Activated CD4-positive, alpha-beta T cell treated with anti-CD3 and anti-CD28 coated beads, Interleukin-2, amount 10 ng/mL, durations not matched to agents 7 days and 5 days (primary cell): ENCODE results near the gene TMPRSS9. TPM values are rescaled to one million over a fixed set of nuclear protein-coding genes. Genes with fewer than 3 reads are reported as not detected.
A peak's percentile ranks its signal among the peaks of the same experiment; 100 is the strongest.
"Not testable (repeated sequence)": the region's sequence is repeated elsewhere in the genome, so short reads cannot be mapped to it uniquely, and the experiment has no call there.

ENCODE experiments used
- CTCF ChIA-PET: fragments of 350-600 bp; sonication (Branson Sonifier 250); formaldehyde crosslinking; loops from one replicate; lab custom pipeline; 2021; ENCODE audit warnings: antibody characterized with exemption; lab: Charles Lee
- POLR2A ChIA-PET: fragments of 350-600 bp; sonication (Branson Sonifier 250); formaldehyde crosslinking; loops from one replicate; lab custom pipeline; 2021; ENCODE audit warnings: antibody characterized with exemption; lab: Charles Lee
- DNase-seq: peaks from one replicate; pipeline ENCODE4 v3.0.0-alpha.2; 2020
- H3K27ac Mint-ChIP-seq: one replicate; pipeline ENCODE4 v1.8.0; 2021; ENCODE audit warnings: mild to moderate bottlenecking, moderate library complexity, mixed read lengths
- H3K27me3 Mint-ChIP-seq: one replicate; pipeline ENCODE4 v1.8.0; 2021; ENCODE audit warnings: mixed read lengths
- H3K36me3 Mint-ChIP-seq: one replicate; pipeline ENCODE4 v1.8.0; 2021; ENCODE audit warnings: low read depth, mixed read lengths
- H3K4me1 Mint-ChIP-seq: one replicate; pipeline ENCODE4 v1.8.0; 2021; ENCODE audit warnings: mixed read lengths
- H3K4me3 Mint-ChIP-seq: one replicate; pipeline ENCODE4 v1.8.0; 2021; ENCODE audit warnings: mild to moderate bottlenecking, moderate library complexity, mixed read lengths
- H3K9me3 Mint-ChIP-seq: one replicate; pipeline ENCODE4 v1.8.0; 2021; ENCODE audit warnings: mixed read lengths
- total RNA-seq, 2 experiments: library from RNA; stranded (reverse); gene quantifications; one replicate each; pipeline ENCODE4 v1.2.3, GENCODE V29; 2021

The TMPRSS9 gene
- total RNA-seq, 2 experiments from 2014 or later = not detected

GRCh38 chr19:2416321-2417097 lies 56.4 kb downstream of the TMPRSS9 start:
- no peak for DNase-seq
- H3K27me3 Mint-ChIP-seq = no peaks in the 10 kb centered on the region
- peaks cover 1% of the 10 kb centered on the region for H3K36me3 Mint-ChIP-seq
- ChIA-PET POLR2A (no interaction called here), CTCF (no interaction called here)
- no peaks in the 10 kb centered on the region for H3K9me3 Mint-ChIP-seq
- H3K27ac Mint-ChIP-seq = no peak overlapping the region
- no peak overlapping the region for H3K4me3 Mint-ChIP-seq
- H3K4me1 Mint-ChIP-seq = peaks cover 2% of the 10 kb centered on the region

GRCh38 chr19:2417436-2417835 lies 57.4 kb downstream of the TMPRSS9 start:
- H3K9me3 Mint-ChIP-seq, H3K4me1 Mint-ChIP-seq, H3K36me3 Mint-ChIP-seq, CTCF ChIA-PET, POLR2A ChIA-PET, H3K27ac Mint-ChIP-seq, H3K4me3 Mint-ChIP-seq, DNase-seq, H3K27me3 Mint-ChIP-seq: not testable (repeated sequence)

DNA sequence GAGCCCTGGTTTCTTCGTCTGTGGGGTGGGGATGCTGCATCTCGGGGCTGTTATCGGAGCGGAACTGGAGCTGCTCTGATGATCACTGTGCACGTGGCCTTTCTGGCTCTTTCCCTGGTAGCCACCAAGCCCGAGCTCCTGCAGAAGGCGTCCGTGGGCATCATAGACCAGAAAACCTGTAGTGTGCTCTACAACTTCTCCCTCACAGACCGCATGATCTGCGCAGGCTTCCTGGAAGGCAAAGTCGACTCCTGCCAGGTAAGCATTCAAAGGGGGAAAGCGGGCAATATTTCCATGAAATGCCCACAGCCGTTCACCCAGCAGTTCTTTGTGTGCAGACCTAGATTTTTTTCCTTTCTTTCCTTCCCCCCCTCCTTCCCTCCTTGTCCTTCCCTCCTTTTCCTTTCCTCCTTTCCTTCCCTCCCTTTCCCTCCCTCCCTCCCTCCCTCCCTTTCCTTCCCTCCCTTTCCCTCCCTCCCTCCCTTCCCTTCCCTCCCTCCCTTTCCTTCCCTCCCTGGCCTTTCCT lies 57.9 kb downstream of the TMPRSS9 start:
- ChIA-PET CTCF (no interaction called here), POLR2A (no interaction called here)
- Mint-ChIP-seq H3K9me3 (no peaks in the 10 kb centered on the region), H3K4me3 (no peak overlapping the region), H3K4me1 (no peaks in the 10 kb centered on the region), H3K36me3 (peaks cover 1% of the 10 kb centered on the region), H3K27ac (peak overlapping the region; percentile 70), H3K27me3 (no peaks in the 10 kb centered on the region)
- DNase-seq = no peak

- H3K9me3 Mint-ChIP-seq = no peaks in the 10 kb centered on the region
- H3K4me3 Mint-ChIP-seq = no peak overlapping the region
- peaks cover 1% of the 10 kb centered on the region for H3K36me3 Mint-ChIP-seq
- H3K27me3 Mint-ChIP-seq = no peaks in the 10 kb centered on the region
- H3K4me1 Mint-ChIP-seq = no peaks in the 10 kb centered on the region
- H3K27ac Mint-ChIP-seq = no peak overlapping the region
- no peak for DNase-seq
- ChIA-PET CTCF (interaction anchor here (0.7 kb wide), 1 partner anchor 943 kb away, joined by 4 read pairs; no protein-coding TSS in a partner anchor), POLR2A (no interaction called here)
Observed at GRCh38 chr19:2419754-2420153, 59.7 kb downstream of the TMPRSS9 start.

GRCh38 chr19:2420490-2420889 lies 60.4 kb downstream of the TMPRSS9 start:
- Mint-ChIP-seq H3K4me1 (no peaks in the 10 kb centered on the region), H3K27me3 (no peaks in the 10 kb centered on the region), H3K9me3 (no peaks in the 10 kb centered on the region), H3K36me3 (peaks cover 1% of the 10 kb centered on the region), H3K4me3 (no peak overlapping the region), H3K27ac (no peak overlapping the region)
- CTCF ChIA-PET = interaction anchor here (0.7 kb wide), 2 partner anchors 191 to 944 kb away, joined by 3 to 4 read pairs; no protein-coding TSS in a partner anchor
- no peak for DNase-seq
- POLR2A ChIA-PET = no interaction called here

DNA sequence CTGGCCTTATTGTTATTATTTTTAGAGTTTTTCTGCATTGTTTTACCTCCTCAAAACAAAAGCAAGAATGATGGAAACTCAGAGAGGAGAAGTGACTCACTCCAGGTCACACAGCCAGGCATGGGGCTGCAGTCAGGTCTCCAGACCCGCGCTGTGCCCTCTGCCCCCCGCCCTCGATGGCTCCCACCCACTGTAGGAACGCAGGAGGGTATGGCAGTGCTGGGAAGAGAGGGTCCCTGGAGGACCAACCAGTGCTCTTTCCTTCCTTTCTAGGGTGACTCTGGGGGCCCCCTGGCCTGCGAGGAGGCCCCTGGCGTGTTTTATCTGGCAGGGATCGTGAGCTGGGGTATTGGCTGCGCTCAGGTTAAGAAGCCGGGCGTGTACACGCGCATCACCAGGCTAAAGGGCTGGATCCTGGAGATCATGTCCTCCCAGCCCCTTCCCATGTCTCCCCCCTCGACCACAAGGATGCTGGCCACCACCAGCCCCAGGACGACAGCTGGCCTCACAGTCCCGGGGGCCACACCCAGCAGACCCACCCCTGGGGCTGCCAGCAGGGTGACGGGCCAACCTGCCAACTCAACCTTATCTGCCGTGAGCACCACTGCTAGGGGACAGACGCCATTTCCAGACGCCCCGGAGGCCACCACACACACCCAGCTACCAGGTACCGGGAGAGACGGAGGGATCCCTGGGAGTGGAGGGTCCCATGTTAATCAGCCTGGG lies 61.7 kb downstream of the TMPRSS9 start:
- Mint-ChIP-seq H3K27me3 (no peaks in the 10 kb centered on the region), H3K4me1 (peaks cover 7% of the 10 kb centered on the region), H3K4me3 (no peak overlapping the region), H3K36me3 (peaks cover 5% of the 10 kb centered on the region), H3K27ac (no peak overlapping the region), H3K9me3 (no peaks in the 10 kb centered on the region)
- no peak for DNase-seq
- CTCF ChIA-PET = interaction anchor here (1.7 kb wide), 1 partner anchor 105 kb away, joined by 3 read pairs; no protein-coding TSS in a partner anchor
- POLR2A ChIA-PET = no interaction called here

GRCh38 chr19:2423071-2423914 lies 63.2 kb downstream of the TMPRSS9 start:
- CTCF ChIA-PET = interaction anchor here (0.6 to 1.7 kb wide), 3 partner anchors 12 to 107 kb away, joined by 3 to 9 read pairs (median 3); no protein-coding TSS in a partner anchor
- POLR2A ChIA-PET = interaction anchor here (0.6 kb wide), 1 partner anchor 161 kb away, joined by 3 read pairs; no protein-coding TSS in a partner anchor
- H3K27ac Mint-ChIP-seq = no peak overlapping the region
- no peak overlapping the region for H3K4me3 Mint-ChIP-seq
- peaks cover 6% of the 10 kb centered on the region for H3K36me3 Mint-ChIP-seq
- peaks cover 12% of the 10 kb centered on the region for H3K4me1 Mint-ChIP-seq
- DNase-seq = no peak
- no peaks in the 10 kb centered on the region for H3K9me3 Mint-ChIP-seq
- H3K27me3 Mint-ChIP-seq = no peaks in the 10 kb centered on the region

DNA sequence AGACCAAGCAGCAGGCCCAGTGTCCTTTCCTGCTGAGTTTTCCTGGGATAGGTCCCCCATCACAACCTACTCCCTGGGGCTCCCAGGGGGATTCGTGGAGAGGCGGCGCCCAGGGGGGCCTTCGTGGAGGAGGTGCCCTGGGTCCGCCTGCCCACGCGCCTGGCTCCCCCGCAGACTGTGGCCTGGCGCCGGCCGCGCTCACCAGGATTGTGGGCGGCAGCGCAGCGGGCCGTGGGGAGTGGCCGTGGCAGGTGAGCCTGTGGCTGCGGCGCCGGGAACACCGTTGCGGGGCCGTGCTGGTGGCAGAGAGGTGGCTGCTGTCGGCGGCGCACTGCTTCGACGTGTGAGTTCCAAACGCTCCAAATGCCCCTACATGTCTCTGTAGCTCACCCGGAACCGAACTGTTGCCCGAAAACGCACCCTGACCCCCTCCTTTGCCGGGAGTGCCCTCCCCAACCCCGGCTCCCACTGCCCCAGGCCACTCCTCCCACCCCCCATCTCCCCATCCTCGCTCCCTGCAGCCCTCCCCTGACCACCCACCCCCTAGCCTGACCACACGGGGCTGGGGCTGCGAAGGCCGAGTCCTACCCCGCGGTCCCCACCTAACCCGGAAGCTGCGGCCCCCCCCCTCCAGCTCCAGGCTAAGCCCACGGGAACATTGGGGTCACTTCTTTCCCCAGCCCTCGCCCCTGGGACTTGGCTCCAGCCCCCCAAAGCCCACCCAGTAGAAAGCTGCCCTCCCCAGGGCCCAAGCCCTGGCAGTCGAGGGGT lies 64.0 kb downstream of the TMPRSS9 start:
- POLR2A ChIA-PET = no interaction called here
- Mint-ChIP-seq H3K9me3 (no peaks in the 10 kb centered on the region), H3K27ac (no peak overlapping the region), H3K4me1 (peaks cover 12% of the 10 kb centered on the region), H3K27me3 (no peaks in the 10 kb centered on the region), H3K4me3 (no peak overlapping the region), H3K36me3 (peaks cover 8% of the 10 kb centered on the region)
- DNase-seq = no peak
- CTCF ChIA-PET = no interaction called here

GRCh38 chr19:2424686-2425621 lies 64.9 kb downstream of the TMPRSS9 start:
- ChIA-PET CTCF (no interaction called here), POLR2A (no interaction called here)
- H3K36me3 Mint-ChIP-seq = peaks cover 8% of the 10 kb centered on the region
- H3K4me1 Mint-ChIP-seq = peaks cover 12% of the 10 kb centered on the region
- H3K27me3 Mint-ChIP-seq = no peaks in the 10 kb centered on the region
- H3K9me3 Mint-ChIP-seq = no peaks in the 10 kb centered on the region
- no peak overlapping the region for H3K27ac Mint-ChIP-seq
- H3K4me3 Mint-ChIP-seq = no peak overlapping the region
- no peak for DNase-seq

DNA sequence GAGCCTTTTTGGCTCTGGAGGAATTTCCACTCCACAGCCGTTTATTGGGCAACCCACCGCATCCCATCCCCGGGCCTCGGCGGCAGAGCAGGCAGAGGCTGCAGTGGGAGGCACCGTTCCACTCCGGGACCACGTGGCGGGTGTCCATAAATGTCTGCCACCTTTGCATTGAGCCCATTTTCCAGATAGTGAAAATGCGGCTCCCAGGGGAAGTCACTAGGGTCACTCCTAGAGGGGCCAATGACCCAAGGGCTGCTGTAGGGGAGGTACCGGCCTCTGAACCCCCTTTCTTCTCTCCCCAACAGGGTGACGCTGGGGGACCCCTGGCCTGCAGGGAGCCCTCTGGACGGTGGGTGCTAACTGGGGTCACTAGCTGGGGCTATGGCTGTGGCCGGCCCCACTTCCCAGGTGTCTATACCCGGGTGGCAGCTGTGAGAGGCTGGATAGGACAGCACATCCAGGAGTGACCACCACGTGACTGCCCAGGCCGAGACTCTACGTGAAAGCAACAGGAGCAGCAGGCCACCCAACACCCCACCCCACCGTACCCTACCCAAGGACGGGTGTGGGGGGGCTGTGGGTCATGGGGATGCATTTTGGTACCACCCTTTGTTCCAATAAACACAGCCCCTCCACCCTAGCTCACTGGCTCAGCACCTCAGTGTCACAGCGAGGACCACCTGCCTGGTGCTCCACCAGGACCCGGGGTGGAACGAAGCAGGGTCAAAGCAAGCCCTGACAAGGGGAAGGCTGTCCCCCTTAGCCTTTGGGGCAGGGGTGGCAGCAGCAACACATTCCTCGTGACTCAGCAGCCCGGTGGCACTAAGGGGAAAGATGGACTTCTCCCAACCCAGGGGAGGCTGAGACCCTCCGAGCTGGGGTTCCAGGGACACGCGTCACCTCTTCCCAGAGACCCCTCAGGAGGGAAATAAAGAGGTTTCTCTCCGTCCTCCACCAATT lies 65.8 kb downstream of the TMPRSS9 start:
- CTCF ChIA-PET = interaction anchor here (0.9 kb wide), 1 partner anchor 27 kb away, joined by 3 read pairs; no protein-coding TSS in a partner anchor
- H3K27ac Mint-ChIP-seq = peak overlapping the region; percentile 96
- no peaks in the 10 kb centered on the region for H3K9me3 Mint-ChIP-seq
- no peaks in the 10 kb centered on the region for H3K27me3 Mint-ChIP-seq
- POLR2A ChIA-PET = no interaction called here
- H3K4me3 Mint-ChIP-seq = peak overlapping the region; percentile 91
- H3K4me1 Mint-ChIP-seq = peaks cover 12% of the 10 kb centered on the region
- H3K36me3 Mint-ChIP-seq = peaks cover 8% of the 10 kb centered on the region
- no peak for DNase-seq
